Liver (tissue), 9 donors: Measurements from ENCODE around the gene DNAH17. TPM values are rescaled to one million over a fixed set of nuclear protein-coding genes. Genes with fewer than 3 reads are reported as not detected.

ENCODE experiments used
- DNase-seq: peaks from one replicate; pipeline ENCODE4 v3.0.0-alpha.2; 2017; ENCODE audit warnings: low spot score
- H3K27ac ChIP-seq, 2 donors: one replicate each; pipeline ENCODE4 v1.7.0; 2013; ENCODE audit warnings: inconsistent platforms in 2 of 2, low read length in 2 of 2, control low read depth in 1 of 2, low read depth in 1 of 2, mild to moderate bottlenecking in 1 of 2
- H3K27me3 ChIP-seq, 4 donors: one replicate each; pipeline versions ENCODE4 v1.6.1 to v1.7.0; 2013; ENCODE audit warnings: low read length in 3 of 4, inconsistent platforms in 1 of 4, mild to moderate bottlenecking in 1 of 4, moderate library complexity in 1 of 4; ENCODE audit not compliant: control insufficient read depth in 4 of 4, insufficient read depth in 4 of 4
- H3K36me3 ChIP-seq, 4 donors: one replicate each; pipeline versions ENCODE4 v1.6.1 to v1.7.0; 2013; ENCODE audit warnings: low read length in 3 of 4, mild to moderate bottlenecking in 3 of 4, low read depth in 1 of 4, moderate library complexity in 1 of 4; ENCODE audit not compliant: control insufficient read depth in 4 of 4, insufficient read depth in 3 of 4
- H3K4me1 ChIP-seq, 4 donors: one replicate each; pipeline versions ENCODE4 v1.6.1 to v1.7.0; 2013; ENCODE audit warnings: low read length in 3 of 4, mild to moderate bottlenecking in 3 of 4, moderate library complexity in 1 of 4; ENCODE audit not compliant: control insufficient read depth in 4 of 4, insufficient read depth in 4 of 4
- H3K4me3 ChIP-seq, 3 donors: one replicate each; pipeline versions ENCODE4 v1.6.1 to v1.7.0; 2013; ENCODE audit warnings: low read length in 3 of 3, control low read depth in 1 of 3, low read depth in 1 of 3, mild to moderate bottlenecking in 1 of 3
- H3K9ac ChIP-seq, 2 donors: one replicate each; pipeline ENCODE4 v1.7.0; 2013; ENCODE audit warnings: low read length in 2 of 2, mild to moderate bottlenecking in 2 of 2, moderate library complexity in 2 of 2, control low read depth in 1 of 2, low read depth in 1 of 2
- H3K9me3 ChIP-seq, 4 donors: one replicate each; pipeline versions ENCODE4 v1.6.1 to v1.7.0; 2013; ENCODE audit warnings: low read length in 3 of 4; ENCODE audit not compliant: control insufficient read depth in 4 of 4
- ATF3 ChIP-seq: IDR thresholded peaks from 2 replicates; pipeline ENCODE4 v1.6.1; 2016; ENCODE audit warnings: antibody characterized with exemption
- CTCF ChIP-seq: fragments of 150-350 bp; IDR thresholded peaks from 2 replicates; pipeline ENCODE4 v1.5.1; 2017; ENCODE audit warnings: improper control_type of control experiment, low read depth, low read length; ENCODE audit not compliant: missing input control
- EGR1 ChIP-seq, 2 donors: IDR thresholded peaks; 2 replicates each; pipeline ENCODE4 v1.6.1; 2016 to 2018; ENCODE audit warnings: antibody characterized with exemption in 2 of 2, low read depth in 2 of 2
- FOXA1 ChIP-seq: IDR thresholded peaks from 2 replicates; pipeline ENCODE4 v1.6.1; 2016; ENCODE audit warnings: antibody characterized with exemption
- FOXA2 ChIP-seq: IDR thresholded peaks from 2 replicates; pipeline ENCODE4 v1.6.1; 2016; ENCODE audit warnings: antibody characterized with exemption
- HNF4A ChIP-seq, 2 donors: conservative IDR thresholded peaks; 2 replicates each; pipeline ENCODE4 v1.6.1; 2016; ENCODE audit warnings: antibody characterized with exemption in 2 of 2, mild to moderate bottlenecking in 2 of 2
- HNF4G ChIP-seq: IDR thresholded peaks from 2 replicates; pipeline ENCODE4 v1.6.1; 2016; ENCODE audit warnings: antibody characterized with exemption
- JUND ChIP-seq, 2 donors: IDR thresholded peaks; 2 replicates each; pipeline ENCODE4 v1.6.1; 2016; ENCODE audit warnings: antibody characterized with exemption in 2 of 2
- MAX ChIP-seq: IDR thresholded peaks from 2 replicates; pipeline ENCODE4 v1.6.1; 2016; ENCODE audit warnings: antibody characterized with exemption
- NR2F2 ChIP-seq: IDR thresholded peaks from 2 replicates; pipeline ENCODE4 v1.6.1; 2016; ENCODE audit warnings: antibody characterized with exemption
- RAD21 ChIP-seq, 2 donors: IDR thresholded peaks; 2 replicates each; pipeline ENCODE4 v1.6.1; 2016; ENCODE audit warnings: antibody characterized with exemption in 2 of 2, mild to moderate bottlenecking in 2 of 2
- REST ChIP-seq: IDR thresholded peaks from 2 replicates; pipeline ENCODE4 v1.6.1; 2016; ENCODE audit warnings: antibody characterized with exemption, mild to moderate bottlenecking
- SP1 ChIP-seq: IDR thresholded peaks from 2 replicates; pipeline ENCODE4 v1.6.1; 2018; ENCODE audit warnings: antibody characterized with exemption, mild to moderate bottlenecking
- YY1 ChIP-seq: IDR thresholded peaks from 2 replicates; pipeline ENCODE4 v1.6.1; 2016; ENCODE audit warnings: antibody characterized with exemption, mild to moderate bottlenecking
- ZBTB33 ChIP-seq: IDR thresholded peaks from 2 replicates; pipeline ENCODE4 v1.6.1; 2016; ENCODE audit warnings: antibody characterized with exemption
- WGBS: extraction: QIAGEN DNeasy Blood & Tissue Kit; methylation state at CpG from one replicate; pipeline ENCODE4 v1.1.7; 2013; 5-methylcytosine and 5-hydroxymethylcytosine counted together
- polyA plus RNA-seq, 2 donors: library from polyadenylated mRNA; stranded (reverse) in 1 of 2; unstranded in 1 of 2; fragments of 200-250 nt in 1 of 2; fragments of >200 nt in 1 of 2; fragmentation: Nextera tagmentation in 1 of 2; extraction: Ambion mirVana in 1 of 2; gene quantifications; one replicate each; pipeline versions ENCODE4 v1.2.1 to v1.2.3, GENCODE V29; 2013 to 2015
- total RNA-seq, 2 donors: library from RNA; depleted of rRNA; stranded (reverse); fragments of >200 nt; gene quantifications; one replicate each; pipeline ENCODE4 v1.2.3, GENCODE V29; 2014
- donor health status: healthy.
- donor health status: healthy.
- donor health status: healthy.
- donor health status: healthy.
- donor health status: healthy.

DNAH17 gene
- total and polyA plus RNA-seq, 4 donors = 0.09 to 0.79 TPM; not detected in 2

GRCh38 chr17:78538033-78538776 lies 39.0 kb downstream of the DNAH17 start:
- no peak for TF ChIP-seq REST
- no peak for TF ChIP-seq EGR1 (IDR thresholded peaks at IDR 0.05; ENCODE audit: low read depth in 2 of 2)
- Histone ChIP-seq H3K9me3 (no peaks in the 10 kb centered on the region), H3K4me1 (no peaks in the 10 kb centered on the region), H3K27me3 (no peaks in the 10 kb centered on the region), H3K4me3 (no peak overlapping the region), H3K27ac (no peak overlapping the region), H3K36me3 (no peaks in the 10 kb centered on the region), H3K9ac (no peak overlapping the region)
- WGBS = 79% methylated on average over 10 of the region's 10 CpGs
- DNase-seq = no peak

GRCh38 chr17:78537217-78537860 lies 39.9 kb downstream of the DNAH17 start:
- H3K27ac ChIP-seq = no peak overlapping the region
- no peak overlapping the region for H3K4me3 ChIP-seq
- H3K9me3 ChIP-seq = no peaks in the 10 kb centered on the region
- H3K9ac ChIP-seq = no peak overlapping the region
- no peaks in the 10 kb centered on the region for H3K27me3 ChIP-seq
- TF ChIP-seq ATF3 (no peak), ZBTB33 (no peak)
- 93% methylated on average over 20 of the region's 20 CpGs for WGBS
- H3K36me3 ChIP-seq = no peaks in the 10 kb centered on the region
- no peaks in the 10 kb centered on the region for H3K4me1 ChIP-seq
- no peak for DNase-seq

- H3K4me3 ChIP-seq = no peak overlapping the region
- H3K36me3 ChIP-seq = no peaks in the 10 kb centered on the region
- no peaks in the 10 kb centered on the region for H3K4me1 ChIP-seq
- H3K9ac ChIP-seq = no peak overlapping the region
- no peaks in the 10 kb centered on the region for H3K27me3 ChIP-seq
- WGBS = 70% methylated on average over 19 of the region's 19 CpGs
- no peaks in the 10 kb centered on the region for H3K9me3 ChIP-seq
- DNase-seq = no peak
- no peak overlapping the region for H3K27ac ChIP-seq
- no peak for TF ChIP-seq RAD21 (IDR thresholded peaks at IDR 0.05)
- TF ChIP-seq SP1 = no peak
- TF ChIP-seq NR2F2 = no peak
- no peak for TF ChIP-seq EGR1 (IDR thresholded peaks at IDR 0.05; ENCODE audit: low read depth in 2 of 2)
- TF ChIP-seq YY1 = no peak
- no peak for TF ChIP-seq JUND (IDR thresholded peaks at IDR 0.05)
- TF ChIP-seq FOXA2 = no peak
- no peak for TF ChIP-seq CTCF
- no peak for TF ChIP-seq HNF4A (conservative IDR thresholded peaks at IDR 0.05)
- TF ChIP-seq HNF4G = no peak
- TF ChIP-seq MAX = no peak
- TF ChIP-seq FOXA1 = no peak
- no peak for TF ChIP-seq ATF3
Measured at GRCh38 chr17:78535273-78536197, 41.7 kb downstream of the DNAH17 start.
